Heart left ventricle (tissue), 16 donors: Measurements from ENCODE around the gene EPHB1. TPM values are rescaled to one million over a fixed set of nuclear protein-coding genes. Genes with fewer than 3 reads are reported as not detected.

Experiments
- ATAC-seq, 4 donors: fragments of 200-7000 bp; cut with Tn5 transposase; one replicate each; pipeline ENCODE4 v1.9.1; 2020 to 2022; ENCODE audit warnings: moderate library complexity in 4 of 4, mild to moderate bottlenecking in 3 of 4, moderate number of reproducible peaks in 1 of 4
- DNase-seq, 5 donors: peaks; one replicate each; pipeline ENCODE4 v3.0.0-alpha.2; 2020
- H3K27ac ChIP-seq, 12 donors: fragments of 200-600 bp; sonication (generic) in 4 of 12; one replicate each; pipeline versions ENCODE4 v1.5.0 to v1.8.0; 2016 to 2022; ENCODE audit warnings: mild to moderate bottlenecking in 2 of 12
- H3K27me3 ChIP-seq, 9 donors: fragments of 200-600 bp; sonication (generic) in 2 of 9; one replicate each; pipeline versions ENCODE4 v1.5.1 to v1.8.0; 2016 to 2022; ENCODE audit warnings: mild to moderate bottlenecking in 3 of 9
- H3K36me3 ChIP-seq, 9 donors: fragments of 200-600 bp; sonication (generic) in 2 of 9; one replicate each; pipeline versions ENCODE4 v1.5.0 to v1.8.0; 2018 to 2022; ENCODE audit warnings: mild to moderate bottlenecking in 2 of 9
- H3K4me1 ChIP-seq, 12 donors: fragments of 200-600 bp; sonication (generic) in 4 of 12; one replicate each; pipeline versions ENCODE4 v1.5.0 to v1.8.0; 2016 to 2022; ENCODE audit warnings: mild to moderate bottlenecking in 3 of 12
- H3K4me3 ChIP-seq, 12 donors: fragments of 200-600 bp; sonication (generic) in 4 of 12; one replicate each; pipeline versions ENCODE4 v1.5.0 to v1.8.0; 2017 to 2022; ENCODE audit warnings: mild to moderate bottlenecking in 9 of 12, moderate library complexity in 4 of 12
- H3K9me3 ChIP-seq, 12 donors: fragments of 200-600 bp; sonication (generic) in 4 of 12; one replicate each; pipeline versions ENCODE4 v1.5.0 to v1.8.0; 2016 to 2022; ENCODE audit warnings: mild to moderate bottlenecking in 1 of 12
- CTCF ChIP-seq, 12 donors: fragments of 200-600 bp; sonication (generic) in 4 of 12; IDR thresholded peaks; one replicate each; pipeline versions ENCODE4 v1.5.0 to v1.8.0; 2018 to 2022; ENCODE audit warnings: antibody characterized with exemption in 12 of 12, mild to moderate bottlenecking in 5 of 12
- POLR2A ChIP-seq, 2 donors: fragments of 450-650 bp; IDR thresholded peaks; one replicate each; pipeline ENCODE4 v1.6.1; 2017; ENCODE audit warnings: antibody characterized with exemption in 2 of 2, mild to moderate bottlenecking in 2 of 2, moderate library complexity in 2 of 2
- WGBS, 4 donors: extraction: QIAGEN DNeasy Blood & Tissue Kit in 2 of 4; methylation state at CpG; one replicate each; pipeline versions ENCODE4 v1.1.5 to v1.1.7; 2013 to 2018; 5-methylcytosine and 5-hydroxymethylcytosine counted together
- intact Hi-C, 10 donors: fragments of 100-400 bp; cut with DNase I; formaldehyde crosslinking; loops; one replicate each; pipeline versions ENCODE4 v1.11.1 to v1.14.2; 2022
- polyA plus RNA-seq, 2 donors: library from polyadenylated mRNA; stranded (reverse); fragments of 200-250 nt; gene quantifications; one replicate each; pipeline ENCODE4 v1.2.3, GENCODE V29; 2013
- total RNA-seq, 9 donors: library from RNA; depleted of rRNA in 2 of 9; stranded (reverse); fragments of >200 nt in 2 of 9; fragmentation: NEBNext Ultra II Directional in 3 of 9; extraction: Animal tissue kit (Norgen Biotek cat#: 25700) in 3 of 9; gene quantifications; one replicate each; pipeline versions ENCODE4 v1.1.0 to v1.2.4, GENCODE V29; 2016 to 2023
- donor health status: ischemic (EF 13 %, LVEDD 7.1; RV severe dilation, severe dysfunction).
- donor health status: healthy with polysubstance abuse.
- donor health status: DM: no; HTN: yes; CAD: no.
- donor health status: DM: no; HTN: no; CAD: no.
- donor health status: ischemic (EF 25% LVEDD 6.9; RV normal size, moderate dysfunction).
- donor health status: ischemic (EF 25% LVEDD 5.7; RV mildly dilated, moderate dysfunction).
- donor health status: healthy.
- donor health status: DM: yes; HTN: yes; CAD: no.
- donor health status: ischemic (EF 35%, LVEDD 5.7; RV mildly dilated, moderate dysfunction).
- donor health status: nonischemic (EF 11% LVEDD 7.7; RV severe dilation, severe dysfunction).
- donor health status: DM: yes; HTN: yes; CAD: no.
- donor health status: PGD.
- donor health status: ischemic (EF 29% LVEDD 5.4; RV normal size, mild dysfunction).
- donor health status: nonischemic (EF 23%, LVEDD 6.1; RV moderate dilation, normal function).

The EPHB1 gene
- total and polyA plus RNA-seq, 11 donors, result 0.31 to 2.2 (median 1.1) TPM

- Histone ChIP-seq H3K27ac (no peak overlapping the region), H3K4me3 (no peak overlapping the region), H3K36me3 (no peaks in the 10 kb centered on the region), H3K9me3 (no peaks in the 10 kb centered on the region), H3K4me1 (no peaks in the 10 kb centered on the region), H3K27me3 (peaks cover 0 to 3% (median 0%) of the 10 kb centered on the region in 9 donors)
- WGBS, 4 donors, result 68 to 91% (median 83%) methylated on average over 5 of the region's 5 CpGs
- ATAC-seq (no peak), DNase-seq (no peak)
- intact Hi-C loops, result loop anchor here in 3 of 10 donors (10.0 kb wide), 1 partner anchor 441 kb away; the partner anchor contains the start of gene EPHB1 (in 3 of the 3)
- TF ChIP-seq POLR2A (IDR thresholded peaks at IDR 0.05), result no peak
- TF ChIP-seq CTCF (IDR thresholded peaks at IDR 0.05), result no peak
These were observed 440.5 kb downstream of the EPHB1 start for GRCh38 chr3:135235541-135235940.

- H3K9me3 ChIP-seq, result no peaks in the 10 kb centered on the region
- no peak overlapping the region for H3K27ac ChIP-seq
- peaks cover 0 to 3% (median 0%) of the 10 kb centered on the region in 9 donors for H3K27me3 ChIP-seq
- no peak for ATAC-seq
- H3K4me3 ChIP-seq, result no peak overlapping the region
- DNase-seq, result no peak
- intact Hi-C loops, result loop anchor here in 3 of 10 donors (10.0 kb wide), 1 partner anchor 443 kb away; the partner anchor contains the start of gene EPHB1 (in 3 of the 3)
- 43 to 51% (median 50%) methylated on average over 3 of the region's 3 CpGs for WGBS, 4 donors
- H3K4me1 ChIP-seq, result no peaks in the 10 kb centered on the region
- no peak for TF ChIP-seq CTCF (IDR thresholded peaks at IDR 0.05)
- no peak for TF ChIP-seq POLR2A (IDR thresholded peaks at IDR 0.05)
- no peaks in the 10 kb centered on the region for H3K36me3 ChIP-seq
These were observed 442.5 kb downstream of the EPHB1 start for GRCh38 chr3:135237371-135238143.

- TF ChIP-seq CTCF (IDR thresholded peaks at IDR 0.05) (no peak), POLR2A (IDR thresholded peaks at IDR 0.05) (no peak)
- H3K4me3 ChIP-seq, result no peak overlapping the region
- 58 to 64% (median 62%) methylated on average over 4 of the region's 4 CpGs for WGBS, 4 donors
- DNase-seq (no peak), ATAC-seq (no peak)
- no peaks in the 10 kb centered on the region for H3K4me1 ChIP-seq
- no peaks in the 10 kb centered on the region for H3K36me3 ChIP-seq
- intact Hi-C loops, result loop anchor here in 3 of 10 donors (10.0 kb wide), 1 partner anchor 444 kb away; the partner anchor contains the start of gene EPHB1 (in 3 of the 3)
- H3K27me3 ChIP-seq, result peaks cover 0 to 3% (median 0%) of the 10 kb centered on the region in 9 donors
- no peak overlapping the region for H3K27ac ChIP-seq
- no peaks in the 10 kb centered on the region for H3K9me3 ChIP-seq
These were observed 443.3 kb downstream of the EPHB1 start for GRCh38 chr3:135238236-135238830.
